GM23338 (cell line): ENCODE results near the gene DRC3. TPM values are rescaled to one million over a fixed set of nuclear protein-coding genes. Genes with fewer than 3 reads are reported as not detected.

Source experiments
- ATAC-seq: fragments of 200-7000 bp; cut with Tn5 transposase; 3 replicates; pipeline ENCODE4 v1.9.1; 2020
- DNase-seq: peaks from one replicate; pipeline ENCODE4 v3.0.0-alpha.2; 2015; ENCODE audit warnings: low spot score
- H2AFZ ChIP-seq: fragments of 200-600 bp; sonication (generic); 2 replicates; pipeline ENCODE4 v1.8.0; 2016; ENCODE audit warnings: antibody characterized with exemption, mild to moderate bottlenecking, moderate library complexity
- H3F3A ChIP-seq: fragments of 200-600 bp; sonication (generic); replicated peaks from 2 replicates; pipeline ENCODE4 v1.8.0; 2017; ENCODE audit warnings: antibody characterized with exemption, mixed run types, low read depth
- H3K27ac ChIP-seq: fragments of 200-600 bp; sonication (generic); 2 replicates; pipeline ENCODE4 v1.6.1; 2016; ENCODE audit warnings: low read depth
- H3K27me3 ChIP-seq: fragments of 200-600 bp; sonication (generic); 2 replicates; pipeline ENCODE4 v1.8.0; 2016; ENCODE audit warnings: mild to moderate bottlenecking, mixed run types, moderate library complexity; ENCODE audit not compliant: insufficient read depth
- H3K36me3 ChIP-seq: fragments of 200-600 bp; sonication (generic); 2 replicates; pipeline ENCODE4 v1.8.0; 2016; ENCODE audit warnings: mild to moderate bottlenecking; ENCODE audit not compliant: insufficient read depth
- H3K4me1 ChIP-seq: fragments of 200-600 bp; sonication (generic); 2 replicates; pipeline ENCODE4 v1.8.0; 2016; ENCODE audit warnings: mild to moderate bottlenecking, moderate library complexity; ENCODE audit not compliant: insufficient read depth
- H3K4me2 ChIP-seq: fragments of 200-600 bp; sonication (generic); 2 replicates; pipeline ENCODE4 v1.7.1; 2017; ENCODE audit warnings: mixed run types
- H3K4me3 ChIP-seq: fragments of 200-600 bp; sonication (generic); 2 replicates; pipeline ENCODE4 v1.6.1; 2016; ENCODE audit warnings: mixed run types
- H3K79me2 ChIP-seq: fragments of 200-600 bp; sonication (generic); replicated peaks from 2 replicates; pipeline ENCODE4 v1.8.0; 2017; ENCODE audit warnings: mild to moderate bottlenecking; ENCODE audit not compliant: insufficient read depth
- H3K9me2 ChIP-seq: fragments of 200-600 bp; sonication (generic); 2 replicates; pipeline ENCODE4 v1.8.0; 2017; ENCODE audit not compliant: insufficient read depth
- H4K20me1 ChIP-seq: fragments of 200-600 bp; sonication (generic); replicated peaks from 2 replicates; pipeline ENCODE4 v1.8.0; 2017; ENCODE audit warnings: mild to moderate bottlenecking; ENCODE audit not compliant: insufficient read depth
- H3K27ac Mint-ChIP-seq: 2 replicates; pipeline ENCODE4 v1.8.0; 2020; ENCODE audit warnings: inconsistent platforms, mild to moderate bottlenecking, moderate library complexity, mixed read lengths
- H3K27me3 Mint-ChIP-seq: 3 replicates; pipeline ENCODE4 v1.8.0; 2022; ENCODE audit warnings: low read depth, mild to moderate bottlenecking, moderate library complexity, mixed read lengths, inconsistent platforms; ENCODE audit not compliant: insufficient read depth, poor library complexity
- H3K36me3 Mint-ChIP-seq: 3 replicates; pipeline ENCODE4 v1.8.0; 2021; ENCODE audit warnings: low read depth, mild to moderate bottlenecking, inconsistent platforms, moderate library complexity, mixed read lengths
- H3K4me1 Mint-ChIP-seq: 3 replicates; pipeline ENCODE4 v1.8.0; 2020; ENCODE audit warnings: mild to moderate bottlenecking, inconsistent platforms, mixed read lengths
- H3K4me3 Mint-ChIP-seq: 3 replicates; pipeline ENCODE4 v1.8.0; 2021; ENCODE audit warnings: moderate library complexity, mild to moderate bottlenecking, inconsistent platforms, mixed read lengths
- H3K9me3 Mint-ChIP-seq: 3 replicates; pipeline ENCODE4 v1.8.0; 2020; ENCODE audit warnings: moderate library complexity, mild to moderate bottlenecking, inconsistent platforms, mixed read lengths
- CREB1 ChIP-seq: fragments of 250-450 bp; sonication (Bioruptor Pico); IDR thresholded peaks from 2 replicates; pipeline ENCODE4 v1.5.0; 2020; ENCODE audit warnings: low read depth, mild to moderate bottlenecking, moderate library complexity
- EZH2 ChIP-seq: fragments of 200-600 bp; sonication (generic); IDR thresholded peaks from one replicate; pipeline ENCODE4 v1.8.0; 2017; ENCODE audit warnings: antibody characterized with exemption, mild to moderate bottlenecking, low read depth; ENCODE audit not compliant: unreplicated experiment
- NANOG ChIP-seq: IDR thresholded peaks from 2 replicates; pipeline ENCODE4 v1.6.1; 2016; ENCODE audit warnings: antibody characterized with exemption, borderline replicate concordance
- POLR2AphosphoS5 ChIP-seq: IDR thresholded peaks from 2 replicates; pipeline ENCODE4 v1.6.1; 2016; ENCODE audit warnings: antibody characterized with exemption, low read depth
- STAT1 ChIP-seq: IDR thresholded peaks from one replicate; pipeline ENCODE4 v1.6.1; 2016; ENCODE audit warnings: antibody characterized with exemption; ENCODE audit not compliant: unreplicated experiment
- ZNF114 ChIP-seq: fragments of 250-450 bp; sonication (Bioruptor Pico); IDR thresholded peaks from 2 replicates; pipeline ENCODE4 v1.5.0; 2020; ENCODE audit warnings: mild to moderate bottlenecking, moderate library complexity
- ZNF331 ChIP-seq: fragments of 250-450 bp; sonication (Bioruptor Pico); IDR thresholded peaks from 2 replicates; pipeline ENCODE4 v1.5.0; 2020; ENCODE audit warnings: low read depth, mild to moderate bottlenecking, moderate library complexity
- polyA plus RNA-seq: library from polyadenylated mRNA; unstranded; fragments of >200 nt; fragmentation: Nextera tagmentation; extraction: Ambion mirVana; gene quantifications from 2 replicates; pipeline ENCODE4 v1.2.1, GENCODE V29; 2016
- total RNA-seq: library from RNA; depleted of rRNA; stranded (reverse); fragments of >200 nt; shearing (Covaris generic); gene quantifications from 2 replicates; pipeline ENCODE4 v1.2.3, GENCODE V29; 2014
- TF ChIP-seq, protein P1 (sequence below), 2 experiments: fragments of 200-600 bp in 1 of 2; sonication (generic) in 1 of 2; conservative IDR thresholded peaks; 2 replicates each; pipeline versions ENCODE4 v1.5.1 to v1.6.1; 2016 to 2017; ENCODE audit warnings: antibody characterized with exemption in 2 of 2, low read depth in 2 of 2, mild to moderate bottlenecking in 2 of 2, moderate library complexity in 1 of 2
- TF ChIP-seq, protein P2 (sequence below): fragments of 250-450 bp; sonication (Bioruptor Pico); IDR thresholded peaks from 2 replicates; pipeline ENCODE4 v1.5.0; 2020; ENCODE audit warnings: mild to moderate bottlenecking, moderate library complexity
- TF ChIP-seq, protein P3 (sequence below): IDR thresholded peaks from one replicate; pipeline ENCODE4 v1.6.1; 2018; ENCODE audit warnings: antibody characterized with exemption; ENCODE audit not compliant: unreplicated experiment

Gene DRC3
- total and polyA plus RNA-seq, 2 experiments from 2014 or later = 1.1 TPM; not detected in 1

DNA sequence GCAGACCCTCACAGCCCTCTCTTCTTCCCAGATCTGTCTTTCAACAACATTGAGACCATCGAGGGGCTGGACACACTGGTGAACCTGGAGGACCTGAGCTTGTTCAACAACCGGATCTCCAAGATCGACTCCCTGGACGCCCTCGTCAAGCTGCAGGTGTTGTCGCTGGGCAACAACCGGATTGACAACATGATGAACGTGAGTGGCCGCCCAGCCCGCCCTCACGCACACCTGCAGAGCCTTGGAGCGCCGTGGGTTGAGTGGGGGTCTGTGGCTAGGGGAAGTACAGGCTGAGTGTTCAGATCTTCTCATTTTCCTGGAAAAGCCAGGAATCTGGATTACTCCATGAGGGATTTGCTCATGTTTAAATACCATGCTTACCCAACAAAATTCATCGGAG lies 15.2 kb downstream of the DRC3 start (continued):
- TF ChIP-seq, protein P1, sequence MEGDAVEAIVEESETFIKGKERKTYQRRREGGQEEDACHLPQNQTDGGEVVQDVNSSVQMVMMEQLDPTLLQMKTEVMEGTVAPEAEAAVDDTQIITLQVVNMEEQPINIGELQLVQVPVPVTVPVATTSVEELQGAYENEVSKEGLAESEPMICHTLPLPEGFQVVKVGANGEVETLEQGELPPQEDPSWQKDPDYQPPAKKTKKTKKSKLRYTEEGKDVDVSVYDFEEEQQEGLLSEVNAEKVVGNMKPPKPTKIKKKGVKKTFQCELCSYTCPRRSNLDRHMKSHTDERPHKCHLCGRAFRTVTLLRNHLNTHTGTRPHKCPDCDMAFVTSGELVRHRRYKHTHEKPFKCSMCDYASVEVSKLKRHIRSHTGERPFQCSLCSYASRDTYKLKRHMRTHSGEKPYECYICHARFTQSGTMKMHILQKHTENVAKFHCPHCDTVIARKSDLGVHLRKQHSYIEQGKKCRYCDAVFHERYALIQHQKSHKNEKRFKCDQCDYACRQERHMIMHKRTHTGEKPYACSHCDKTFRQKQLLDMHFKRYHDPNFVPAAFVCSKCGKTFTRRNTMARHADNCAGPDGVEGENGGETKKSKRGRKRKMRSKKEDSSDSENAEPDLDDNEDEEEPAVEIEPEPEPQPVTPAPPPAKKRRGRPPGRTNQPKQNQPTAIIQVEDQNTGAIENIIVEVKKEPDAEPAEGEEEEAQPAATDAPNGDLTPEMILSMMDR (conservative IDR thresholded peaks at IDR 0.05; ENCODE audit: low read depth in 2 of 2) = no peak
- TF ChIP-seq NANOG = no peak
- TF ChIP-seq ZNF114 (CRISPR knock-in tag) = no peak
- no peak for TF ChIP-seq ZNF331 (CRISPR knock-in tag)

DNA sequence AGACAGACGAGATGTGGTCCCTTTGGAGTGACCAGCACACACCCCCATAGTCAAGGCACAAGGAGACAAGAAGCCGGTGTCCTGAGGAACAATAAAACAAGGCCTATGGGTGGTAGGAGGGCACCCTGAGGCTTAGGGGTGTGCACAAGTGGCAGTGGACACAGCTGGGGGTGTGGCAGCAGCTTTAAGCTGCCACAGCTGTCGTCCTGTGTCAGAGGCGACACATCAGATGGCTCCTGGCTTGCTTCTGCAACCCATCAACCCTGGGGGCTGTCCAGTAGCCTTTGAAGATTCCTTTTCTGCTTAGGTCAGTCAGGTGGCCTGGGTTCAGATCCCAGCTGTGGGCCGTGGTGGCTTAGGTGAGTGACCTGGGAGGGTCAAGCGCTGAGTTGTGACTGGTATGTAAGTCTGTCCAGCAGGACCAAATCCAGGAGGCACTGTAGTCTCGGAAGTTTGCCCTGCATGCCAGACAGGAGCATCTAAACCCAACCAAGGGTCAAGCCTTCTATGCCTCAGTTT lies 15.8 kb downstream of the DRC3 start:
- Histone ChIP-seq H3K27ac (no peak overlapping the region), H3K4me3 (no peak overlapping the region), H4K20me1 (no peaks in the 10 kb centered on the region), H3K36me3 (no peaks in the 10 kb centered on the region), H3K9me2 (no peaks in the 10 kb centered on the region), H3K4me2 (no peak overlapping the region), H3F3A (no peaks in the 10 kb centered on the region), H2AFZ (no peak overlapping the region), H3K79me2 (no peaks in the 10 kb centered on the region), H3K4me1 (no peaks in the 10 kb centered on the region), H3K27me3 (no peaks in the 10 kb centered on the region)
- Mint-ChIP-seq H3K4me1 (no peaks in the 10 kb centered on the region; the same call in 2 of the 3 replicates), H3K27me3 (peaks cover 2% of the 10 kb centered on the region), H3K36me3 (no peaks in the 10 kb centered on the region), H3K9me3 (no peaks in the 10 kb centered on the region), H3K4me3 (no peak overlapping the region), H3K27ac (no peak overlapping the region)
- DNase-seq (no peak), ATAC-seq (no peak)
- TF ChIP-seq STAT1 (no peak), POLR2AphosphoS5 (no peak), ZNF114 (CRISPR knock-in tag) (no peak), CREB1 (CRISPR knock-in tag) (no peak), EZH2 (no peak), ZNF331 (CRISPR knock-in tag) (no peak), NANOG (no peak)
- TF ChIP-seq, protein P1 (conservative IDR thresholded peaks at IDR 0.05; ENCODE audit: low read depth in 2 of 2) = no peak
- TF ChIP-seq, protein P2, sequence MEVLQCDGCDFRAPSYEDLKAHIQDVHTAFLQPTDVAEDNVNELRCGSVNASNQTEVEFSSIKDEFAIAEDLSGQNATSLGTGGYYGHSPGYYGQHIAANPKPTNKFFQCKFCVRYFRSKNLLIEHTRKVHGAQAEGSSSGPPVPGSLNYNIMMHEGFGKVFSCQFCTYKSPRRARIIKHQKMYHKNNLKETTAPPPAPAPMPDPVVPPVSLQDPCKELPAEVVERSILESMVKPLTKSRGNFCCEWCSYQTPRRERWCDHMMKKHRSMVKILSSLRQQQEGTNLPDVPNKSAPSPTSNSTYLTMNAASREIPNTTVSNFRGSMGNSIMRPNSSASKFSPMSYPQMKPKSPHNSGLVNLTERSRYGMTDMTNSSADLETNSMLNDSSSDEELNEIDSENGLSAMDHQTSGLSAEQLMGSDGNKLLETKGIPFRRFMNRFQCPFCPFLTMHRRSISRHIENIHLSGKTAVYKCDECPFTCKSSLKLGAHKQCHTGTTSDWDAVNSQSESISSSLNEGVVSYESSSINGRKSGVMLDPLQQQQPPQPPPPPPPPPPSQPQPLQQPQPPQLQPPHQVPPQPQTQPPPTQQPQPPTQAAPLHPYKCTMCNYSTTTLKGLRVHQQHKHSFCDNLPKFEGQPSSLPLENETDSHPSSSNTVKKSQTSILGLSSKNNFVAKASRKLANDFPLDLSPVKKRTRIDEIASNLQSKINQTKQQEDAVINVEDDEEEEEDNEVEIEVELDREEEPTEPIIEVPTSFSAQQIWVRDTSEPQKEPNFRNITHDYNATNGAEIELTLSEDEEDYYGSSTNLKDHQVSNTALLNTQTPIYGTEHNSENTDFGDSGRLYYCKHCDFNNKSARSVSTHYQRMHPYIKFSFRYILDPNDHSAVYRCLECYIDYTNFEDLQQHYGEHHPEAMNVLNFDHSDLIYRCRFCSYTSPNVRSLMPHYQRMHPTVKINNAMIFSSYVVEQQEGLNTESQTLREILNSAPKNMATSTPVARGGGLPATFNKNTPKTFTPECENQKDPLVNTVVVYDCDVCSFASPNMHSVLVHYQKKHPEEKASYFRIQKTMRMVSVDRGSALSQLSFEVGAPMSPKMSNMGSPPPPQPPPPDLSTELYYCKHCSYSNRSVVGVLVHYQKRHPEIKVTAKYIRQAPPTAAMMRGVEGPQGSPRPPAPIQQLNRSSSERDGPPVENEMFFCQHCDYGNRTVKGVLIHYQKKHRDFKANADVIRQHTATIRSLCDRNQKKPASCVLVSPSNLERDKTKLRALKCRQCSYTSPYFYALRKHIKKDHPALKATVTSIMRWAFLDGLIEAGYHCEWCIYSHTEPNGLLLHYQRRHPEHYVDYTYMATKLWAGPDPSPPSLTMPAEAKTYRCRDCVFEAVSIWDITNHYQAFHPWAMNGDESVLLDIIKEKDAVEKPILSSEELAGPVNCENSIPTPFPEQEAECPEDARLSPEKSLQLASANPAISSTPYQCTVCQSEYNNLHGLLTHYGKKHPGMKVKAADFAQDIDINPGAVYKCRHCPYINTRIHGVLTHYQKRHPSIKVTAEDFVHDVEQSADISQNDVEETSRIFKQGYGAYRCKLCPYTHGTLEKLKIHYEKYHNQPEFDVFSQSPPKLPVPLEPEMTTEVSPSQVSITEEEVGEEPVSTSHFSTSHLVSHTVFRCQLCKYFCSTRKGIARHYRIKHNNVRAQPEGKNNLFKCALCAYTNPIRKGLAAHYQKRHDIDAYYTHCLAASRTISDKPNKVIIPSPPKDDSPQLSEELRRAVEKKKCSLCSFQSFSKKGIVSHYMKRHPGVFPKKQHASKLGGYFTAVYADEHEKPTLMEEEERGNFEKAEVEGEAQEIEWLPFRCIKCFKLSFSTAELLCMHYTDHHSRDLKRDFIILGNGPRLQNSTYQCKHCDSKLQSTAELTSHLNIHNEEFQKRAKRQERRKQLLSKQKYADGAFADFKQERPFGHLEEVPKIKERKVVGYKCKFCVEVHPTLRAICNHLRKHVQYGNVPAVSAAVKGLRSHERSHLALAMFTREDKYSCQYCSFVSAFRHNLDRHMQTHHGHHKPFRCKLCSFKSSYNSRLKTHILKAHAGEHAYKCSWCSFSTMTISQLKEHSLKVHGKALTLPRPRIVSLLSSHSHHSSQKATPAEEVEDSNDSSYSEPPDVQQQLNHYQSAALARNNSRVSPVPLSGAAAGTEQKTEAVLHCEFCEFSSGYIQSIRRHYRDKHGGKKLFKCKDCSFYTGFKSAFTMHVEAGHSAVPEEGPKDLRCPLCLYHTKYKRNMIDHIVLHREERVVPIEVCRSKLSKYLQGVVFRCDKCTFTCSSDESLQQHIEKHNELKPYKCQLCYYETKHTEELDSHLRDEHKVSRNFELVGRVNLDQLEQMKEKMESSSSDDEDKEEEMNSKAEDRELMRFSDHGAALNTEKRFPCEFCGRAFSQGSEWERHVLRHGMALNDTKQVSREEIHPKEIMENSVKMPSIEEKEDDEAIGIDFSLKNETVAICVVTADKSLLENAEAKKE (CRISPR knock-in tag) = no peak
- TF ChIP-seq, protein P3, sequence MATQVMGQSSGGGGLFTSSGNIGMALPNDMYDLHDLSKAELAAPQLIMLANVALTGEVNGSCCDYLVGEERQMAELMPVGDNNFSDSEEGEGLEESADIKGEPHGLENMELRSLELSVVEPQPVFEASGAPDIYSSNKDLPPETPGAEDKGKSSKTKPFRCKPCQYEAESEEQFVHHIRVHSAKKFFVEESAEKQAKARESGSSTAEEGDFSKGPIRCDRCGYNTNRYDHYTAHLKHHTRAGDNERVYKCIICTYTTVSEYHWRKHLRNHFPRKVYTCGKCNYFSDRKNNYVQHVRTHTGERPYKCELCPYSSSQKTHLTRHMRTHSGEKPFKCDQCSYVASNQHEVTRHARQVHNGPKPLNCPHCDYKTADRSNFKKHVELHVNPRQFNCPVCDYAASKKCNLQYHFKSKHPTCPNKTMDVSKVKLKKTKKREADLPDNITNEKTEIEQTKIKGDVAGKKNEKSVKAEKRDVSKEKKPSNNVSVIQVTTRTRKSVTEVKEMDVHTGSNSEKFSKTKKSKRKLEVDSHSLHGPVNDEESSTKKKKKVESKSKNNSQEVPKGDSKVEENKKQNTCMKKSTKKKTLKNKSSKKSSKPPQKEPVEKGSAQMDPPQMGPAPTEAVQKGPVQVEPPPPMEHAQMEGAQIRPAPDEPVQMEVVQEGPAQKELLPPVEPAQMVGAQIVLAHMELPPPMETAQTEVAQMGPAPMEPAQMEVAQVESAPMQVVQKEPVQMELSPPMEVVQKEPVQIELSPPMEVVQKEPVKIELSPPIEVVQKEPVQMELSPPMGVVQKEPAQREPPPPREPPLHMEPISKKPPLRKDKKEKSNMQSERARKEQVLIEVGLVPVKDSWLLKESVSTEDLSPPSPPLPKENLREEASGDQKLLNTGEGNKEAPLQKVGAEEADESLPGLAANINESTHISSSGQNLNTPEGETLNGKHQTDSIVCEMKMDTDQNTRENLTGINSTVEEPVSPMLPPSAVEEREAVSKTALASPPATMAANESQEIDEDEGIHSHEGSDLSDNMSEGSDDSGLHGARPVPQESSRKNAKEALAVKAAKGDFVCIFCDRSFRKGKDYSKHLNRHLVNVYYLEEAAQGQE = no peak
